Measurements from ENCODE around the gene SCUBE1.

DNA sequence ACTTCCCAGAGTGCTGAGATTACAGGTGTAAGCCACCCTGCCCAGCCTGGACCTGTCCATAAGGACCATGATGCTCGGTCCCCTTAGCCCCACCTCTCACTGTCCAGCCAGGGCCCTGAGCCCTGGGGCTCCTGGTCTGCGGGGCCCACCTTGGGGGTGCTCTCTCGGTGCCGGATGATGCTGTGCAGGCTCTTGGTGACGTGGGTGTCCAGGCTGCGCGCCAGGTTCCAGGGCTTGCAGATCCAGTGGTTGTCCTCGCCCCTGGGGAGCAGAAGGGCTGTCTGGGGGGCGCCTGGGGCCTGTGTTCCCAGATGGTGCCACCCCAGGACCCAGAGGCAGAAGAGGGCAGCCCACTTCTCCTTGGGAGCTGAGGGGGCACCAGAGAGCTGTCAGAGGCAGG lies 169.6 kb downstream of the SCUBE1 start:
- TF ChIP-seq, protein P1, sequence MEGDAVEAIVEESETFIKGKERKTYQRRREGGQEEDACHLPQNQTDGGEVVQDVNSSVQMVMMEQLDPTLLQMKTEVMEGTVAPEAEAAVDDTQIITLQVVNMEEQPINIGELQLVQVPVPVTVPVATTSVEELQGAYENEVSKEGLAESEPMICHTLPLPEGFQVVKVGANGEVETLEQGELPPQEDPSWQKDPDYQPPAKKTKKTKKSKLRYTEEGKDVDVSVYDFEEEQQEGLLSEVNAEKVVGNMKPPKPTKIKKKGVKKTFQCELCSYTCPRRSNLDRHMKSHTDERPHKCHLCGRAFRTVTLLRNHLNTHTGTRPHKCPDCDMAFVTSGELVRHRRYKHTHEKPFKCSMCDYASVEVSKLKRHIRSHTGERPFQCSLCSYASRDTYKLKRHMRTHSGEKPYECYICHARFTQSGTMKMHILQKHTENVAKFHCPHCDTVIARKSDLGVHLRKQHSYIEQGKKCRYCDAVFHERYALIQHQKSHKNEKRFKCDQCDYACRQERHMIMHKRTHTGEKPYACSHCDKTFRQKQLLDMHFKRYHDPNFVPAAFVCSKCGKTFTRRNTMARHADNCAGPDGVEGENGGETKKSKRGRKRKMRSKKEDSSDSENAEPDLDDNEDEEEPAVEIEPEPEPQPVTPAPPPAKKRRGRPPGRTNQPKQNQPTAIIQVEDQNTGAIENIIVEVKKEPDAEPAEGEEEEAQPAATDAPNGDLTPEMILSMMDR (conservative IDR thresholded peaks at IDR 0.05; ENCODE audit: low read depth, low read length): no peak
- TF ChIP-seq FOS (IDR thresholded peaks at IDR 0.05; ENCODE audit: low read depth, low read length): no peak

Measured in IMR-90 (cell line).